UCSD-AML1 (cell line): ENCODE data around the gene GFRA3.
"Not testable (repeated sequence)": the region's sequence is repeated elsewhere in the genome, so short reads cannot be mapped to it uniquely, and the experiment has no call there.

Experiments
- DNase-seq: peaks from one replicate; lab custom pipeline; 2025; ENCODE audit not compliant: unreplicated experiment; lab: John Stamatoyannopoulos, UW

GFRA3 gene

DNA sequence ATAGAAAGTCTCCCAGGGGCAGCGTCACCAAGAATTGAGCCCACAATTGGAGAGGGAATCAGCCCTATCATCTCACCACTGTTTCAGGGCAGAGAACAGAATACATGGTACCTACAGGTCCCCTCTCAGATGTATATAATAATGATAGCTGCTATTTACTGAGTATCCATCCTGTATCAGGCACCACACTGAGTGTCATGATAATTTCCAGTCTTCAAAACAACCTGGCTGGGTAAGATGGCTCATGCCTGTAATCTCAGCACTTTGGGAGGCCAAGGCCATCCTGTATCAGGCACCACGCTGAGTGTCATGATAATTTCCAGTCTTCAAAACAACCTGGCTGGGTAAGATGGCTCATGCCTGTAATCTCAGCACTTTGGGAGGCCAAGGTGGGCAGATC is 26.6 kb downstream of the GFRA3 start:
- not testable (repeated sequence) for DNase-seq

GRCh38 chr5:138246822-138247221 is 27.6 kb downstream of the GFRA3 start:
- no peak for DNase-seq

DNA sequence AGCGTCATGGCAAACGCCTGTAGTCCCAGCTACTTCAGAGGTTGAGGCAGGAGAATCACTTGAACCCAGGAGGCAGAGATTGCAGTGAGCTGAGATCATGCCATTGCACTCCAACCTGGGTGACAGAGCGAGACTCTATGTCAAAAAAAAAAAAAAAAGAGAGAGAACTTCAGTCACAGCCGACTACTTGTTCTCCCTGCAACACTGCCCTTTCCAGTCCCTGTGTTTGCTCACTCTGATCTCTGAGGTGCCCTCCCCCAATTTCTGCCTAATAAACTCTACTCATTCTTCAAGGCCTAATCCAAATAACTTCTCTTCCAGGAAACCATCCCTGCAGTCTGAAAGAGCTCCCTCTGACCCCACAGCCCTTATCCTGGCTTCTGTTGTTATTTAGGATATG is 28.1 kb downstream of the GFRA3 start:
- DNase-seq: no peak

DNA sequence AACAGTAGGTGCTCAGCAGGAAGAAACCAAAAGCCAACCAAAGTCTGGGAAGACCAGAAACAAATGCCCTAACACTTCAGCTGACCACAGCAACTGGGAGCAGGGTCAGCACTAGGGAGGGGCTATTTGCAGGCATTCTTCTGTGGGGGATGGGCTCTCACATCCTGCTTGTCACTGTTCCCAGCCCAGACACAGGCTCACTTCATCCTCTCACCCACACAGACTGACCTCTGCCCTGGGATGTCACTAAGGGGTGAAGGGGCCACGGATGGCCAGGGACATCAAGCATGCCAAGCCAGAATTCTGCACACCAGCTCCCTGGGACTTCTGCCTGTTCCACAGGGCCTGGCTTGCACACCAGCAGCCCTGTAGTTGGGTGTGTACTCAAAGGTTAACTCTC is 28.7 kb downstream of the GFRA3 start:
- no peak for DNase-seq

GRCh38 chr5:138243794-138244193 is 30.6 kb downstream of the GFRA3 start:
- no peak for DNase-seq

- DNase-seq: peak; percentile 17
Measured at GRCh38 chr5:138241688-138242571, 32.5 kb downstream of the GFRA3 start.

- peak; percentile 23 for DNase-seq
Measured at GRCh38 chr5:138240650-138241385, 33.6 kb downstream of the GFRA3 start.

DNA sequence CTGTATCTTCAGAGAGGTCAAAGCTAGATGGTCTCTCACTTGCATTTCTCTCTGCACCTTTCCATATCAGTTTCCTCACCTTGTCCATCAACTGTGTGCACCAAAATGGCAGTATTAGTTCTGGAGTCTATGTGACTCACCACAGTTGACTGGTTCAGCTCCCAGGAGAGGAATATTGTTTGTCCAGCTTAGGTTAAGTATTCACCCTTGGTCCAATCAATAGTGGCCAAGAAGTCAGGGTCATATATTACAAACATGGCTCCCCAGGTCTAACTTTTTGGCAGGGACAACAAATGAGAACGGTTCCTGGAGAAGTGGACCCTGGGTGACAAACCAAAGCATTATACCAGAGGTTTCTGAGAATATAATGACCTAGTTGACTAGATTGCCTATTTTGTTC is 36.4 kb downstream of the GFRA3 start:
- no peak for DNase-seq

DNA sequence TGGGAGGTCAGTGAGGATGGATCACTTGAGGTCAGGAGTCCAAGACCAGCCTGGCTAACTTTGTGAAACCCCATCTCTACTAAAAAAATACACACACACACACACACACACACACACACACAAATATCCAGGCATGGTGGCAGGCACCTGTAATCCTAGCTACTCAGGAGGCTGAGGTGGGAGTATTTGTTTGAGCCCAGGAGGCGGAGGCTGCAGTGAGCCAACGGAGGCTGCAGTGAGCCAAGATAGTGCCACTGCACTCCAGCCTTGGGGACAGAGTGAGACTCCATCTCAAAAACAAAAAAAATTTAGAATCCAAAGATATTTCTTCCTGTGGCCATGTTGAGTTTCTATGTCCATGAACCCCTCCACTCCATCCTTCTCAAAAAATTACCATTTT is 39.8 kb downstream of the GFRA3 start:
- no peak for DNase-seq

DNA sequence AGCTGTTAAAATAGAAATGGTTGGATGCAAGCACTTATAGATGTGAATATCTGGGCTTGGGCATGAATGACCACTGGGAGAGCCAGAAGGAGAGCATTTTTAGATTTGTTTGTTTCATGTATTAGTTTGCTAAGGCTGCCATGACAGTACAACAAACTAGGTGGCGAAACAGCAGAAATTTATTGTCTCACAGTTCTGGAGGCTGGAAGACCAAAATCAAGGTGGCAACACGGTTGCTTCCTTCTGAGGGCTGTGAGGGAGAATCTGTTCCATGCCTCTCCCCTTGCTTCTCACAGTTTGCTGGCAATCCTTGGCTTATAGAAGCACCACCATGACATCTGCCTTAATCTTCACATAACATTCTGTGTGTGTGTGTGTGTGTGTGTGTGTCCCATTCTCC is 41.1 kb downstream of the GFRA3 start:
- no peak for DNase-seq

DNA sequence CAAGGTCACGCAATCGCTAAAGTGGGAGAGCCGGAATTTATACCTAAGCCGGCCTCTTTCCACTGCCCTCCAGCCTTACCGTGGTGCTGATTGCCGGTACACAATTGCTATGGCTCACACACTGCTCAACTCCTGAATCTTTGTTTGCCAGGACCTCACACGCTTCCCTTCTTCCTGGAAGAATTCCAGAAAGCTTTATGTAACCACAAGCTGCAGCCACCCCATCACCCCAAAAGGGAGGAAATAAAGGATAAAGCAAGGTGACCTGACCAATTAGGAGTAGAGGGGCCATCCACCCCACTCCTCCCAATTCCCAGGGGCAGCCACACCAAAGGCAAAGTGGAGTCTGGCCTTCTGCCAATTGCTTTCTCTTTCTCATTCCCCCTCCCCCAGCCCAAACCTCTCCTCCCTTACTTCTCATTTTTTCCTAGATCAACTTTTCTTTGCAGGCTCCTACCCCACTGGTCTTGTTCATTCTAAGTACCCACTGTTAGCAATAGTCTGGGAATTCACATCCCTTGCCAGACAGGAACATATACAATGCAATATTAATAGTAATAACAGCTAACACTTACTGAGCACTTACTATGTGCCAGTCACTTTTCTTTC is 43.3 kb downstream of the GFRA3 start:
- DNase-seq: no peak

DNA sequence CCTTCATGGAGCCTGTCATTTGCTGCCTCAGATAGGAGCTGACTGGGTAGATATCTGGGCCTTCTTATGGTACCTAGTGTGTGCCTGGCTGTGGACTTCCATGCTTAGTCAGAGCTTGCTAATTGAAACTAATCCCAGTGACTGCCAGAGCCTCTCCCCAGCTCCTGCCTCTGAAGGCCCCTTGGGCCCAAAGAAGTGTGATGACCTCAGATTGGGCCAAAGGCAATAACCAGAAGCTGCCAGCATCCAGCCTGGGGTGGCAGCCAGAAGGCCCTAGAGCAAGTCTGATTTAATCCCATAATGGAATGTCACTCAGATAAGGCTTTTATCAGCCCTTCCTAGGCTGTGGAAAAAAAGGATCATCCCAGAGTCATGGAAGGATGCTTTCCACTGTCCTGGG is 44.2 kb downstream of the GFRA3 start:
- no peak for DNase-seq

DNA sequence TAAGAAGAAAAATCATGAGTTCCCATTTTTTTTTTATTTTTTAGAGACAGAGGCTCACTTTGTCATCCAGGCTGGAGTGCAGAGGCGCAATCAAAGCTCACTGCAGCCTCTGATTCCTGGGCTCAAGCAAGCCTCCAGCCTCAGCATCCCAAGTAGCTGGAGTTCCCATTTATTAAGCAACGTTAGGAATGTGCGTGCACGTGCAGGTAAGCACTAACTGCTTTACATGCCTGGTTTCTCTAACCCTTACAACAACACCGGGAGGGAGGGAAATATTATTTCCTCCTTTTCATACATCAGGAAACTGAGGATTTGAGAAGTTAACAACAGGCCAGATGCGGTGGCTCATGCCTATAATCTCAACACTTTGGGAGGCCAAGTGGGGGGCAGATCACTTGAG is 45.0 kb downstream of the GFRA3 start:
- no peak for DNase-seq

- no peak for DNase-seq
Measured at GRCh38 chr5:138226910-138227309, 47.5 kb downstream of the GFRA3 start.

- DNase-seq: no peak
Measured at GRCh38 chr5:138224712-138225111, 49.7 kb downstream of the GFRA3 start.

DNA sequence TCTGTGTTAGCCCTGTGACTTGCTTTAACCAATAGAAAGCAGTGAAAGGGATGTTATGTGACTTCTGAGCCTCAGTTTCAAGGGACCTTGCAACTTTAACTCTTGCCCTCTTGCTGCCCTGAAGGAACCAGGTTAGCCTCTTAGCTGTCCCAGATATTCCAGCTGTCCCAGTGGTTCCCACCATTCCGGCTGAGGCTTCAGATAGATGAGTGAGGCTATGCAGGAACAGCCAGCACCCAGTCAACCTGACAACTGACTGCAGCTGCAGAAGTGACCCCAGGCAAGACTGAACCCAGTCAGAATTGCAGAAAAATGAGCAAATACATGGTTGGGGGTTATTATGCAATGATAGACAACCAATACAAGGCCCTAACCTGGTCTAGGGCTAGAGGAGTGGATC is 50.9 kb downstream of the GFRA3 start:
- DNase-seq: no peak

- no peak for DNase-seq
Measured at GRCh38 chr5:138216799-138217198, 57.6 kb downstream of the GFRA3 start.

- DNase-seq: peak; percentile 84
Measured at GRCh38 chr5:138213161-138214029, 61.0 kb downstream of the GFRA3 start, which contains the start of gene CDC23. Gene CDC23, minus strand, starts transcription at chr5:138213323. Its CDS starts 11 bp downstream, at chr5:138213312.

- DNase-seq: no peak
Measured at GRCh38 chr5:138212828-138213160, 61.6 kb downstream of the GFRA3 start.

DNA sequence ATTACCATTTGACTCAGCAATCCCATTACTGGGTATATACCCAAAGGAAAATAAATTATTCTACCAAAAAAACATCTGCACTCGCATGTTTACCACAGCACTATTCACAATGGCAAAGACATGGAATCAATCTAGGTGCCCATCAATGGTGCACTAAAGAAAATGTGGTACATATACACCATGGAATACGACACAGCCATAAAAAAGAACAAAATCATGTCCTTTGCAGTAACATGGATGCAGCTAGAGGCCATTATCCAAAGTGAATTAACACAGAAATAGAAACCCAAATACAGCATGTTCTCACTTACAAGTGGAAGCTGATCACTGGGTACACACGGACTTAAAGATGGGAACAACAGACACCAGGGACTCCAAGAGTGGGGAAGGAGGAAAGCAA is 63.4 kb downstream of the GFRA3 start:
- DNase-seq: no peak
